Hindlimb muscle (tissue), 1 donor: ENCODE measurements around the gene TOP1. TPM values are rescaled to one million over a fixed set of nuclear protein-coding genes. Genes with fewer than 3 reads are reported as not detected.
"Not testable (repeated sequence)": the region's sequence is repeated elsewhere in the genome, so short reads cannot be mapped to it uniquely, and the experiment has no call there.

ENCODE experiments used
- DNase-seq: peaks from one replicate; pipeline ENCODE4 v3.0.0-alpha.2; 2013
- polyA plus RNA-seq: library from polyadenylated mRNA; unstranded; fragments of 120-200 nt; gene quantifications from one replicate; pipeline ENCODE4 v1.2.1, GENCODE V29; 2013; ENCODE audit not compliant: insufficient read length

Gene TOP1
- polyA plus RNA-seq, 1 donor: 58.8 TPM

DNA sequence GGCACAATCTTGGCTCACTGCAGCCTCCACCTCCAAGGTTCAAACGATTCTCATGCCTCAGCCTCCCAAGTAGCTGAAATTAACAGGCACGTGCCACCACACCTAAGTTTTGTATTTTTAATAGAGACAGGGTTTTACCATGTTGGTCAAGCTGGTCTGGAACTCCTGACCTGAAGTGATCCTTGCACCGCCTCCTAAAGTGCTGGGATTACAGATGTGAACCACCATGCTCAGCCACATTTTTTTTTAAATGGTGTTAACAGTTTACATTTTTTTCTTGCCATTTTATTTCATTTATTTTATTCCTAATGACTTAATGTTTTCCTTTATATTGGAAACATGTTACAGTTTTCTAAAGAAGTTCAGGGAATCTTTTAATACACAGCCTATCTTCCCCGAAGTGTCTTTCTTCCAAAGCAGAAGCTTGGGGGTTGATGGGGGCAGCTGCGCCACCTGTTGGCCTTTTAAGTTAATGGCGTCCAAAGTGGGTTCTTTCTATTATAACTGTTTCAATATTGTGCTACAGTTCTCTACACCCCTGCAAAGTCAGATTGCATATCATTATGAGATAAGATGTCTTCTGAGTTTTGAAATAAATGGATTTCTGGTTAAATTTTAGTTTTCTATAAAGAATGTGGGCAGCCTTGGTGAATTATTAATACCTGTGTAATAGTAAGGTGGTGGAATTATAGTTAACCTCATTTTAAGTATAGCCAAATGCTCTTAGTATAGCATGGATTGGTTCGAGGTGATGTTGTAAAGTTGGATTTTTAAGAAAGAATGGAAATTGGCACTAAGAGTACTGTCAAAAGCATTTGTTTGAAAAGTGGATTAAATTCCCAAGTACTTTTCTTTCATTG lies 66.7 kb downstream of the TOP1 start:
- peak; percentile 67 for DNase-seq

DNA sequence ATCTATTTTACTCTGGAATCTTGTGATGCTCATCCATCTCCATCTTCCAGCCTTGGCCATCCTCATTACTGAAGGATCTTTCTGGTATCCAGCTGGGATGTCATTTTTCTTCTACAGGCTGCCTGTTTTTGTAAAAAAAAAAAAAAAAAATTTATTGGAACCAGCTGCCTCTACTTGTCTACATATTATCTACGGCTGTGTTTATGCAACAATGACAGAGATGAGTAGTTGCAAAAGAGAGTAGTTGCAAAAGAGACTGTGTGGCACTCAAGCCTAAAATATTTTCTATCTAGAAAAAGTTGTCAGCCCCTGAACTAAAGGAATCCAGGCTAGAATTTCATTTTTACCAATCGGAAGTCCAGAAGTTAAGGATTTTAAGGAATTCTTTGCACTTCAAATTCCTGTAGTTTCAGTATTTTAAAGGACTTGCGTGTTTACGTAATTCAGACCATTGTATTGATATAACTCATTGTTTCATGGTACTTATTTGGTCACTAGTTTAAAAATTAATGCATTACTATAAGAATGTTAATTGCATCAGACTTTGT lies 70.2 kb downstream of the TOP1 start:
- no peak for DNase-seq

DNA sequence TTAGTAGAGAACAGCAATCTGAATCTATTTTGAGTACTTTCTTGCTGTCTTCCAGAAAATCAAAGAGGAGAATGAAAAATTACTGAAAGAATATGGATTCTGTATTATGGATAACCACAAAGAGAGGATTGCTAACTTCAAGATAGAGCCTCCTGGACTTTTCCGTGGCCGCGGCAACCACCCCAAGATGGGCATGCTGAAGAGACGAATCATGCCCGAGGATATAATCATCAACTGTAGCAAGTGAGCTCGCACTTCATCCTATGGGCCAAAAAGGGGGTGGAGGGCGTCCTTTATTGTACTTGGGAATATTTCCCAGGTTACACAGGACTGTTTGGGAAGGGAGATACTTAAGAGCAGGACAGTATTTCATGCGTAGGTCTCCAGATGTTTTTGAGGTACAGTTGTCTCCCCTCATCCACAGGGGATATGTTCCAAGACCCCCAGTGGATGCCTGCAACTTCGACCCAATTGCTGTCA lies 71.4 kb downstream of the TOP1 start:
- no peak for DNase-seq

DNA sequence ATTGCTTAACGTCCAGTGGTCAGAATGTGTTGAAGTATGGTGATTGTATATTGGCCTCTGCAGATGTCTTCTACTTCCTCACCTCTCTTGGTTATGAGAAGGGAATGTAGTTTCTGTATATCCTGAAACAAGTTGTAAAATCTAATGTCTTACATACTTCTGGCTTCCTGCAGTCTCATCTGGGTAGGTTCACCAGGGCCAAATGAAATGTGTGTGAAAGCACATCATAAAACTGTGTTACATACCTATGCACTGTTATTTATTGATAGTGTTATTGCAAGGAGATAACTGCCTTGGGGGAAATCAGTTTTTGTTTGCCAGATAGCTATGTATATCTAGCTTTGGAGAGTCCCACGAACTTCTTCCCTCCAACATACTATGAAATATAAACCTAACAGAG lies 73.0 kb downstream of the TOP1 start:
- DNase-seq: no peak

DNA sequence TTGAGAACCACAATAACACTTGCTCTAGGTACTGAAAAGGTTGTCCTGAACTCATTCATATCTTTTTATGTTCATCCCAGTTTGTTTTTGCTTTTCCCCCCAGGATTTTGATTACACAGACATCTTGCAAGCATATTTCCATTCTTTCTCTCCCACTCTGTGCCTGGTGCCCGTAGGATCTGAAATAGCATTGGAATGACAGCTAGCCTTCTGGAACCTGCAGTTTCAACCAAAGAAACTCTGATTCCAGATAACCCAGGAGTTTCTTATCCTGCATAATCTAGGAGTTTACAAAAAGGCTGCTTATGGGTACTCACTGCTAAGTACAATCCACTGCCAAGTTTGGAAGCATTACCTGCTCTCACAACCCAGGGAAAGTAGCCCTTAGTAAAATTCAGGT lies 79.9 kb downstream of the TOP1 start:
- DNase-seq: no peak

DNA sequence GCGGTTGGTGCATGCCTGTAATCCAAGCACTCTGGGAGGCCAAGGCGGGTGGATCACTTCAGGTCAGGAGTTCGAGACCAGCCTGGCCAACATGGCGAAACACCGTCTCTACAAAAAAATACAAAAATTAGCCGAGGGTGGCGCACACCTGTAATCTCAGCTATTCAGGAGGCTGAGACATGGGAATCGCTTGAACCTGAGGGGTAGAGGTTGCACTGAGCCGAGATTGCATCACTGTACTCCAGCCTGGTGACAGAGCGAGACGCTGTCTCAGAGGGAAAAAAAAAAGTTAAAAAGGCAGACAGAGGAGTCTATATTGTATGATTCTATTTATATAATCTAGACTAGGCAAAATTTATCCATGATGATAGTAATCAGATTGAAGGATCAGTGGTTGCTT lies 81.4 kb downstream of the TOP1 start:
- no peak for DNase-seq

DNA sequence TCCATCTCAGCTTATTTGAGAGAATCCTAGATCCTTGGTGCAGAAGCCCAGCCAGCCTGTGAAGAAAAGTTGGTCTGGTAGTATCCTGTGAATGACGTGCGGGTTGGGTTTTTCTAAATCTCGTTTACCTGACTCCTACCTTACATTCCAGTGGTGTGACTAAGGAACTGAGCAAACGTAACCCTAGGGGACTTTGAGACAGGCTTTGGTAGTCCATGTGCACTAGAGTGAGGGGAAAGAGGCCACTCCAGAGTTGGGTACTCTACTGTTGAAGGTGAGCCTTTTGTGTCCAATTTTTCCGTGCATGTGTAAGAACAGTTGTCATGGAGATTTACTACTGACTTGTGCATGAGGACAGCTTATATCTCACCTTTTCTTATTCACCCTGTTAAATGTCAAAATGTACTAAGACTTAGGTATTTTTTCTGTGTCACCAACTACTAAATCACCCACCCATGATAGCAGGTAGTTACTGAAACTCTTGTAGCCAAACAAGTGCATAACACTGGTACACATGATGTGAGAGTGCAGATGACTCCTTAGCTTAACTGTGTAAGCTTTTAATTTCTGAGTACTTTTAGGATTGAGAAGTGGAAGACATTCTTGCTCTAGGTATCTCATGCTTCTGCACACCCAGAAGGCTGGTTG lies 82.4 kb downstream of the TOP1 start:
- no peak for DNase-seq

DNA sequence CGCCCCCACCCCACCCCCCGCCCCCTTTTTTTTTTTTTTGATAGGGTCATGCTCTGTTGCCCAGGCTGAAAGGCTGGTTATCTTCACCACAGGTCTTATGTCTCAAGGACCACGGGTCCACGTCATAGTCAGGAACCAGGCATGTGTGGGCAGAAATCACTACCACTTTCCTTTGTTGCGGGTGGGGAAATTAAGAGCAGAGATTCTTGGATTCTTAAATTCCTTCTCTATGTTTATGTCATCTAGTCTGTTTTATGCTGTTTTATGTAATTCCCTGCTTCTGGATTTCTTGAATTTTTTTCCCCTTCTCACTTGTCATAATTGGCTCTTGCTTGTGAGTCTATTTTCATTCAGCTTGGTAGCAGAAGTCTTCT lies 82.9 kb downstream of the TOP1 start:
- no peak for DNase-seq

DNA sequence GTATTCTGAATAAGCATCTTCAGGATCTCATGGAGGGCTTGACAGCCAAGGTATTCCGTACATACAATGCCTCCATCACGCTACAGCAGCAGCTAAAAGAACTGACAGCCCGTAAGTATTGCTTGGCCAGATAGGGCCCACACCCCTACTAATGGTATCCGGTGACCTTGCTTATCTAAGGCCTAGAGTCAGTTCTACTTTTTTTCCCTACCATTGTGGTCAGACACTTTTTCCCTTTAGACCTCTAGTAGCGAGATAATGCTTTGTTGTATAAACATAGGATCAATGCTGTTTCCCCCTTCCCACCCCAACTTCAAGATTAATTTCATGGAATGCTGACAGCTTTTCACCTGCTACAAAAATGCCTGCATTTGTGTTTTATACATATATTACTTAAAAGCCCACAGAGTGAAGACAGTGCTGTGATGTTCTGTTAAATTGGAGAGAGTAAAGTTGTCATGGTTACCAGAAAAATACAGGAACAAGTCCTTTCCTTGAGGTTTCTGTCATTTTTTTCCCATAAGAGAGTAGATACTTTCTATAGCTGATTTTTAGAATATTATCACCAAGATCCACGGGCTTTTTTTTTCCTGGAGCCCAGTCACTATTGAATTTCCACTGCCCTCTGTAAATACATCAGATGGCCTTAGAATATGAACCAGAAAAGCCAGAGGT lies 87.8 kb downstream of the TOP1 start:
- DNase-seq: no peak

DNA sequence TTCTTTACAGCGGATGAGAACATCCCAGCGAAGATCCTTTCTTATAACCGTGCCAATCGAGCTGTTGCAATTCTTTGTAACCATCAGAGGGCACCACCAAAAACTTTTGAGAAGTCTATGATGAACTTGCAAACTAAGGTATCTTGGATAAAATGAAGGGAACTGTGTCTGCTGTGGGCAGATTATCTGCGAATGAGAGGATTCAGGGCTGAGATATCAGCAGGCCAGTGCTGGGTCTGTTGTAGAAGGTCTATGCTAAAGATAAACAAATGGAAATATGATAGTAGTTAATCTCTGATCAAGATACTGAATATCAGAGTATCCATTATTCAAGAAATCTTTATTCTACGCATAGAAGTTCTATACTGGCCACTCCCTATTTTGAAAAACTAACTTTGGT lies 89.5 kb downstream of the TOP1 start:
- DNase-seq: not testable (repeated sequence)

DNA sequence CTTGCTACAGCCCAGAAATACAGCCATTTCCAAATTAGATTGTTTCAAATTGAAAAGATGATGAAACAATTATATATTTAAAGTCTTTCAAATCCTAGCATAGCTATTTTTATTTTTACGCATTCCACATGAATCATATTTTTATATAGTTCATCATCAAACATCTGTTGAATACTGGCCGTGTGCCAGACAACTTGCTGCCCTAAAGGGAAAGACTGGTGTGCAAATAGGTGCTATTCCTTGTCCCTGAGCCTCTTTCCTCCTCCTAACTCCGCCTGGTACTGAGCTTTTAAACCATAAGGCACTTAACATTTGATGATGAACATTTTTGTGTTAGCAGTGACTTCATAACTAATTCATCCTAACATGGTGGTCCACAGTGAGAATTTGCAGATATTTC lies 90.0 kb downstream of the TOP1 start:
- DNase-seq: no peak

DNA sequence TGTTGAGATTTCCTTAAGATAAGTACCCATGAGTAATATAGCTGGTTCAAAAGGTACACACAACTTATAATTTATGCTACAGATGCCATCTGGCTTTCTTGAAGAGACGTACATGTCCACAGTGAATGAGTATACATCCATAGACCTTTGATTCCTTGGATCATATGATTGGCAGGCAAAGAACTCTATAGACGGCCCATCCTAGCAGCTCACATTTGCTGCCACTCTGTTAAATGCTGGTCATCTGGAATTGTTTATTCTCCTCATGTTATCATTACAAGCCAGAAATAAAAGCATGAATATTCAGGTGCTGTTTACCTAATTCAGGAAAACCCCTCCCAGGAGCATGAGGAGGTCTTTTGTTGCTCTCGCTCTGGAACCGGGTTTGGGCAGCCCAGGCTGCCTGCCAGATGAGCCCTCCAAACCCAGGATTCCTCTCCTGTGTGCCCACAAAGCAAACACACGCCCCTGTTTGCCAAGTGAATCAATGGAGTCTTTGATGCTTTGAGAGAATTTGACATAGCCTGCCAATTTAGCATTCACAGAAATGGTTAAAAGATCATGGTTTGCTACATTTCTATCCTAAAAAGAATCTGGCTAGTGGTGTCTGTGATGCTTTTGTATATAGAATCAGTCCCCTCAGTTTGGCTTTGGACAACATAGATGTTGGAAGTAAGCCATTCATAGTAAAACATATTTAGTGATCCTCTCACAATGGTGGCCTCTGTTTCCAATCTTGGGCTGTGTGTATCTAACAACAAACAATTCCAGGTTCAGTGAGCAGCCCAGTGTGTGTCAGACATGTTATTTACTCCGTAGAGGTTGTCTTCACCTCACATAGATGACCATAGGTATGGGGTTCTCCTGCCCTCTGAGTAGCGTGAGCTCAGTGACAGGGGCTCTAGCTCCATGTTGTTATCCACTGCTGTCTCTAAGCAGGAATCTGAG lies 91.3 kb downstream of the TOP1 start:
- DNase-seq: no peak

DNA sequence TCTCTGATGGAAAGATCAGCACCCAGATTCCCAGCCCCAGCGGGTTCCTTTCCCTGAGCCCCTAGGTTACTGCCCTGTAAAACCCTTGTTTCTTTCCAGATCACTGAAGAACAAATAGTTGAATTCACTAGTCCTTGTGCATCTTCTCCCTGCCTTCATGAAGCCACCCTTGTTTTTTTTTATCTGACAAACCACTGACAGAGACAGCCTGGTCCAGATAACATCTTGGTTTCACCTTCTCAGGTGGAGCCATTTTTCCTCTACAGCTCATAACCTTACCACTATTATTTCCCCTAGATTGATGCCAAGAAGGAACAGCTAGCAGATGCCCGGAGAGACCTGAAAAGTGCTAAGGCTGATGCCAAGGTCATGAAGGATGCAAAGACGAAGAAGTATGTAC lies 92.8 kb downstream of the TOP1 start:
- no peak for DNase-seq

DNA sequence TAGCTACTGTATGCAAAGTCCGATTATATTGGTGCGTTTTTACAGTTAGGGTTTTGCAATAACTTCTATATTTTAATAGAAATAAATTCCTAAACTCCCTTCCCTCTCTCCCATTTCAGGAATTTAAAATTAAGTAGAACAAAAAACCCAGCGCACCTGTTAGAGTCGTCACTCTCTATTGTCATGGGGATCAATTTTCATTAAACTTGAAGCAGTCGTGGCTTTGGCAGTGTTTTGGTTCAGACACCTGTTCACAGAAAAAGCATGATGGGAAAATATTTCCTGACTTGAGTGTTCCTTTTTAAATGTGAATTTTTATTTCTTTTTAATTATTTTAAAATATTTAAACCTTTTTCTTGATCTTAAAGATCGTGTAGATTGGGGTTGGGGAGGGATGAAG lies 95.0 kb downstream of the TOP1 start:
- no peak for DNase-seq

DNA sequence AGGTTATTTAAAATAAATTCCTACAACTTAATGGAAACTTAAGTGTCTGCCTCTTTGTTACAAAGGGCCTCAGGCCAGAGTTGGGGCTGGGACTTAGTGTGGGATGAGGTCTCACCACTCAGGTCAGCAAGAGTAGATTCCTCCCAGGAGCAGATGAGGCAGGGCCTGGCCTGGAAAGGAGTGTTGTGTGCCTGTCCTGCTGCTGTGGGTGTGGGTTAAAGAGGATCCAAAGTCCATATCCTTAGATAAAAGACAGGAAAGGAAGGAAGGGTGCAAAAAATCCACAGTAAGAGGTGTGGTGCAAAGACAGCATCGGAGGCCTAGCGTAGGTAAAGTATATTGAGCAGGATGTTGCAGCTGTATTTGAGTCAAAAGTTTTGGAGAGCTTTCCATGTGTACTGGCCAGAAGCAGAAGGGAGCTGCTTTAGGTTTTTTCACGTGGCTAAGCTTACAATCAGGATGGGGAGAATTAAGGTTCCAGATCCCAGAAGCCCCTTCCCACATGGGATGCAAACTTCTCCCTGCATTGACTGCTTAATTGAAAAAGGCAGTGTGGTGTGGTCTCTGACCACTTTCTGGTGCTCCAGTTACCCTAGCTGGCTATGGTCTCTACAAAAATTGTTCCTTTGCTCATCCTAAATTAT lies 96.0 kb downstream of the TOP1 start:
- no peak for DNase-seq

DNA sequence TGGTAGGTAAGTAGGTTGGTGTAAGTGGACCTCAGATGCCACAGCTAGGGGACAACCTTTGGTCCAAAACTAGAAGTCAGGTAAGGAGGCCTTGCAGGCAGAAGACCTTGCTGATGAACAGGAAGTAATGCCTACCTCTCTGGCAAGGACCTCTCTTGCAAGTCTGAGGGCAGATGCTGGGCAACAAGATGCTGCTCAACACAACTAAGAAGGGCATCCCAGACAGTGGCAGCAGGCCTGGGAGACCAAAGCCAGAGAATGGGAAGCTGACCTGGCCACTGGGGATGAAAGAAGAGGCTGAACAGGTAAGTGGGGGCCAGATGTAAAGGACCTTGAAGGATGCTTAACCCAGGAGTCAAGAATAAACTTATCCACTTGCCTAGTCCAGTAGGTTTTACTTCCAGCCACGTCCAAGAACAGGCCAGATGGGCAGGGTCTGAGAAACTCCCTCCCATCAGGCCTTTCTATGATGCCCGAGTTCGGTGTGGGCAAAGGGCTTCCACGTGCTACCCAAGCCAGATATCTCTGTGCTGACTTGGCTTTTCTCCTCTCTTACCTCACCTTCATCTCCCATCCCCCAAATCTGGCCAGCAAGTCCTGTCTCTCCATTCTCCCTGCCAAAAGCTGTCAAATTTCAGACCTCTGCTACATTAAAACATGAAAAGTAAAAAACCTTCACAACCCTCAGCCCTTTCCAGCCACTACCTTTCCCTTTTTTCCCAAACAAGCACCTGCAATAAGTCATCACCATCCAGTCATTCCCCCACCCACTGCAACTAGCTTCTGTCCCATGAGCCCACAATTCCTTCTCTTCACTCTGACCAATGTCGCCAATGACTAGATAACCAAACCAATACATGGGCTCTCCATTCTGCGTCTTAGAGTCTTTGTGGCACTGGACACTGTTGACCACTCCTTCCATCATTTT lies 97.2 kb downstream of the TOP1 start:
- no peak for DNase-seq

DNA sequence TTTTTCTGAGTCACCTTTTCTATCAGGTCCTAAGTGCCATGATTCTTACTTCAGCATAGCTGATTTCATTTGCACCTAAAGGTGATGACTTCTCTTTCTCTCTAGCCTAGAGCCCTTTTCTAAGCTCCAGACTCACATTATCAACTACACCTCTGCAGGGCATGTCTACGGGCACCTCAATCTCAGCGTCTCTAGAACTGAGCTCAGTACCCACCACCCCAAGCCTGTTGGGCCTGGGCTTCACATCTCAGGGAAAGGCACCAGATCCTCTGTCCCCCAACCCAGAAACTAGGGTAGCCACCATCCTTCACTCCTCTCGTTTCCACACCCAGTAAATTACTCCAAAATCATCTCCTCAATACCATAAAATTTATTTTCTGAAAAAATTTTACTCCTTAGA lies 98.1 kb downstream of the TOP1 start:
- DNase-seq: no peak

DNA sequence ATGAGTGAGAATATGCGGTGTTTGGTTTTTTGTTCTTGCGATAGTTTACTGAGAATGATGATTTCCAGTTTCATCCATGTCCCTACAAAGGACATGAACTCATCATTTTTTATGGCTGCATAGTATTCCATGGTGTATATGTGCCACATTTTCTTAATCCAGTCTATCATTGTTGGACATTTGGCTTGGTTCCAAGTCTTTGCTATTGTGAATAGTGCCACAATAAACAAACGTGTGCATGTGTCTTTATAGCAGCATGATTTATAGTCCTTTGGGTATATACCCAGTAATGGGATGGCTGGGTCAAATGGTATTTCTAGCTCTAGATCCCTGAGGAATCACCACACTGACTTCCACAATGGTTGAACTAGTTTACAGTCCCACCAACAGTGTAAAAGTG lies 99.7 kb downstream of the TOP1 start:
- not testable (repeated sequence) for DNase-seq

DNA sequence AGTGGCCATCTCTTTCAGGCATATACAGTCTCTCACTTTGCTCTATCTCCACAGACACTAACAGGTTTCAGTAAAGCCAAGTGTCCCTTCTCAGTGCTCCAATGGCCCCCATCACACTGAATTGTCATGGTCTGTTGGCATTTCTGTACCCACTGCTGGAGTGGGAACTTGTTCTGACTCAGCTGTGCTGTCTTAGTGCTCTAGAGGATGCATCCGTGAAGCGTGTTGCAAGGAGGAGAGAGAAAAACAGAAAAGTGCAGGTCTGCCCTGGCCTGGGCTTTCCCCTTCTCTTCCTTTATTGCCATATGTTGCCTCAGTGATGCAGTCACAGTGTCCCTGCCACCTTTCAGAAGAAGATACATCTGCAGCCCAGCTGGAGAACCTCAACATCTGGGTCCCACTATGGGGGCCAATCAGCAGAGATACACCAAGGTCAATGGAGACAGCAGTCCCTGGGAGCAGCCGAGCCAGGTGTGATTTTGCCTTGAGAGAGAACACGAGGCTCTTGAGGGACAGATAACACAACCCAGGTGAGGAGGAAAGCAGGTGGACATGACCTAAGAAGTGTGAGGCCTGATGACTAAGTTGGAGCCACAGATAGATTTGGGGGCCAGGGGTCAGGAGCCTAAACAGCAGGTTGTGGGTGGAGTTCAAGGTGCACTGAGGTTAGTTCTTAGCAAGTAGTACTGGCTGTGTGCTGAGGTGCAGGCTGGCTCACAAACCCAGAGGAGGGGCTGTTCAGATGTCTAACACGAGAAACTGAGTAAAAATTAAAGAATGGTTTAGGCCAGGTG lies 103.2 kb downstream of the TOP1 start:
- DNase-seq: no peak

DNA sequence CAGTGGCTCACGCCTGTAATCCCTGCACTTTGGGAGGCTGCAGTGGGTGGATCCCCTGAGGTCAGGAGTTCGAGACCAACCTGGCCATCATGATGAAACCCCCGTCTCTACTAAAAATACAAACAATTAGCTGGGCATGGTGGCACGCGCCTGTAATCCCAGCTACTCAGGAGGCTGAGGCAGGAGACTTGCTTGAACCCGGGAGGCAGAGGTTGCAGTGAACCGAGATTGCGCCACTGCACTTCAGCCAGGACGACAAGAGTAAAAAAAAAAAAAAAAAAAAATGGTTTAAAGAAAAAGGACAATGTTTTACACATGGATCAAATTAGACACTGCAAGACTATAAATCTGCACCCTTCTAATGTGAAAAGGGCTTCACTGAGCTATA lies 103.8 kb downstream of the TOP1 start:
- not testable (repeated sequence) for DNase-seq
